GM23248 (cell line): Measurements from ENCODE around the gene DAB1.

Source experiments
- EZH2 ChIP-seq: fragments of 200-600 bp; sonication (generic); IDR thresholded peaks from 2 replicates; pipeline ENCODE4 v1.6.1; 2018; ENCODE audit warnings: antibody characterized with exemption, mild to moderate bottlenecking; ENCODE audit not compliant: insufficient read depth, poor library complexity, severe bottlenecking
- EZH2phosphoT487 ChIP-seq: fragments of 200-600 bp; sonication (generic); IDR thresholded peaks from 2 replicates; pipeline ENCODE4 v1.6.1; 2018; ENCODE audit warnings: antibody characterized with exemption, moderate library complexity, mild to moderate bottlenecking, low read depth; ENCODE audit not compliant: insufficient read depth

DNA sequence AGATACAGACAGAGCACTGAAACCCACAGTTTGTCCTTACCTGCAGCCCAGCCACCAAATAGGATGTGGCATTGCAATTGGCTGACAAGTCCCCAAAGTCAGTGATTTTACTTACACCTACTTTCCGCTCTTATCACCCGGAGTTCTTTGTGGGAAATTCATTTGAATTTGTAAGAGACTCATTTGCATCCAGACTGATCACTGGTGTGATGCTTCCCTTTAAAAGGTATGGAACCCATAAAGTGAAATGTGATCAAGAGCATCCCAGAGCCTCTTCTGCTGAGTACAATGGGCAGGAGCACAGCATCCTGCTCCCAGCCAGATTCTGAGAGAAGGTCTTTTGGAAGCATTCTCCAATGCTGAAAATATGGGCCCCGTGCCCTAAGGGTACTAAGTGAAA lies 161.4 kb downstream of the DAB1 start:
- no peak for TF ChIP-seq EZH2
- no peak for TF ChIP-seq EZH2phosphoT487
